Measurements from ENCODE around the gene KATNA1.

The KATNA1 gene

GRCh38 chr6:149600508-149600907 lies 48.0 kb downstream of the KATNA1 start:
- H3K4me2 ChIP-seq (ENCODE audit: low read length), result no peak overlapping the region
- no peak overlapping the region for H3K4me3 ChIP-seq (ENCODE audit: low read depth, low read length, poor library complexity, severe bottlenecking)
- H3K9ac ChIP-seq (ENCODE audit: low read length), result no peak overlapping the region
- H3K4me1 ChIP-seq (ENCODE audit: insufficient read depth, low read length, severe bottlenecking), result no peaks in the 10 kb centered on the region
- no peak for TF ChIP-seq EZH2 (IDR thresholded peaks at IDR 0.05; ENCODE audit: borderline replicate concordance, low read length)
- TF ChIP-seq, protein P1, sequence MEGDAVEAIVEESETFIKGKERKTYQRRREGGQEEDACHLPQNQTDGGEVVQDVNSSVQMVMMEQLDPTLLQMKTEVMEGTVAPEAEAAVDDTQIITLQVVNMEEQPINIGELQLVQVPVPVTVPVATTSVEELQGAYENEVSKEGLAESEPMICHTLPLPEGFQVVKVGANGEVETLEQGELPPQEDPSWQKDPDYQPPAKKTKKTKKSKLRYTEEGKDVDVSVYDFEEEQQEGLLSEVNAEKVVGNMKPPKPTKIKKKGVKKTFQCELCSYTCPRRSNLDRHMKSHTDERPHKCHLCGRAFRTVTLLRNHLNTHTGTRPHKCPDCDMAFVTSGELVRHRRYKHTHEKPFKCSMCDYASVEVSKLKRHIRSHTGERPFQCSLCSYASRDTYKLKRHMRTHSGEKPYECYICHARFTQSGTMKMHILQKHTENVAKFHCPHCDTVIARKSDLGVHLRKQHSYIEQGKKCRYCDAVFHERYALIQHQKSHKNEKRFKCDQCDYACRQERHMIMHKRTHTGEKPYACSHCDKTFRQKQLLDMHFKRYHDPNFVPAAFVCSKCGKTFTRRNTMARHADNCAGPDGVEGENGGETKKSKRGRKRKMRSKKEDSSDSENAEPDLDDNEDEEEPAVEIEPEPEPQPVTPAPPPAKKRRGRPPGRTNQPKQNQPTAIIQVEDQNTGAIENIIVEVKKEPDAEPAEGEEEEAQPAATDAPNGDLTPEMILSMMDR (IDR thresholded peaks at IDR 0.05; ENCODE audit: low read length), result no peak
- H3K27ac ChIP-seq (ENCODE audit: low read depth, low read length, poor library complexity, severe bottlenecking), result no peak overlapping the region
- H2AFZ ChIP-seq (ENCODE audit: low read length), result no peak overlapping the region
- no peaks in the 10 kb centered on the region for H3K9me2 ChIP-seq (ENCODE audit: low read depth, low read length)
- H3K27me3 ChIP-seq (ENCODE audit: insufficient read depth, low read length), result no peaks in the 10 kb centered on the region
- peaks cover 52% of the 10 kb centered on the region for H3K36me3 ChIP-seq (ENCODE audit: insufficient read depth, low read length)
- H3K9me3 ChIP-seq (ENCODE audit: low read length), result no peaks in the 10 kb centered on the region
- no peaks in the 10 kb centered on the region for H4K20me1 ChIP-seq (ENCODE audit: insufficient read depth, low read length)
- no peaks in the 10 kb centered on the region for H3K79me2 ChIP-seq (ENCODE audit: insufficient read depth, low read length)
- no peaks in the 10 kb centered on the region; the same call in 1 of the 2 replicates for H3F3A ChIP-seq (ENCODE audit: insufficient read depth, low read length)

DNA sequence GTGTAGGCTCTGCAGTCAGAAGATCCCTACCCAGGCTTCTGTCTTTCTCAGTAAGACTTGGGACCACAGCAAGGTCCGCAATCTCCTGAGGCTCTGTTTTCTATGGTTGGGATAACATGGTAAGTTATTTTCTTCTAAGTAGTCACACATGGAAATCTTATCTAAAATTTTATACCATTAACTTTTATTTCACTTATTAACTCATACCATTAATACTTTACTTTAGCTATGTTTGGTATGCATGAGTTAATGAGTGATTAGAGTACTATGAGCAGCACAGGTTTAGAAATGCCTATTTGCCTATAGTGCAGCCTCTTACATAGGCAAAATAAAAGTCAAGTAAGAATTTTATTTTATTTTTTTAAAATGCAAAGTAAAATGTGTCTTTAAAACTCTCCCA lies 55.1 kb downstream of the KATNA1 start:
- Histone ChIP-seq H3K9me2 (ENCODE audit: low read depth, low read length) (no peaks in the 10 kb centered on the region), H3K4me3 (ENCODE audit: low read depth, low read length, poor library complexity, severe bottlenecking) (no peak overlapping the region), H3K4me1 (ENCODE audit: insufficient read depth, low read length, severe bottlenecking) (no peaks in the 10 kb centered on the region), H3K36me3 (ENCODE audit: insufficient read depth, low read length) (peaks cover 82% of the 10 kb centered on the region), H3K79me2 (ENCODE audit: insufficient read depth, low read length) (no peaks in the 10 kb centered on the region), H3K27me3 (ENCODE audit: insufficient read depth, low read length) (no peaks in the 10 kb centered on the region), H2AFZ (ENCODE audit: low read length) (no peak overlapping the region), H4K20me1 (ENCODE audit: insufficient read depth, low read length) (no peaks in the 10 kb centered on the region), H3K9me3 (ENCODE audit: low read length) (no peaks in the 10 kb centered on the region), H3K9ac (ENCODE audit: low read length) (no peak overlapping the region), H3K4me2 (ENCODE audit: low read length) (no peak overlapping the region), H3K27ac (ENCODE audit: low read depth, low read length, poor library complexity, severe bottlenecking) (no peak overlapping the region), H3F3A (ENCODE audit: insufficient read depth, low read length) (peaks cover 4% of the 10 kb centered on the region; the same call in 1 of the 2 replicates)
- TF ChIP-seq, protein P1 (IDR thresholded peaks at IDR 0.05; ENCODE audit: low read length), result no peak
- no peak for TF ChIP-seq EZH2 (IDR thresholded peaks at IDR 0.05; ENCODE audit: borderline replicate concordance, low read length)

GRCh38 chr6:149592983-149593382 lies 55.5 kb downstream of the KATNA1 start:
- peaks cover 84% of the 10 kb centered on the region for H3K36me3 ChIP-seq (ENCODE audit: insufficient read depth, low read length)
- TF ChIP-seq, protein P1 (IDR thresholded peaks at IDR 0.05; ENCODE audit: low read length), result no peak
- TF ChIP-seq EZH2 (IDR thresholded peaks at IDR 0.05; ENCODE audit: borderline replicate concordance, low read length), result no peak
- H3F3A ChIP-seq (ENCODE audit: insufficient read depth, low read length), result peaks cover 4% of the 10 kb centered on the region; the same call in 1 of the 2 replicates

More at GRCh38 chr6:149592983-149593382, 55.5 kb downstream of the KATNA1 start:
- no peaks in the 10 kb centered on the region for H3K4me1 ChIP-seq (ENCODE audit: insufficient read depth, low read length, severe bottlenecking)
- no peak overlapping the region for H3K4me3 ChIP-seq (ENCODE audit: low read depth, low read length, poor library complexity, severe bottlenecking)
- no peaks in the 10 kb centered on the region for H4K20me1 ChIP-seq (ENCODE audit: insufficient read depth, low read length)
- no peak overlapping the region for H3K4me2 ChIP-seq (ENCODE audit: low read length)
- H3K27ac ChIP-seq (ENCODE audit: low read depth, low read length, poor library complexity, severe bottlenecking), result no peak overlapping the region
- no peaks in the 10 kb centered on the region for H3K9me3 ChIP-seq (ENCODE audit: low read length)
- no peak overlapping the region for H2AFZ ChIP-seq (ENCODE audit: low read length)
- H3K79me2 ChIP-seq (ENCODE audit: insufficient read depth, low read length), result no peaks in the 10 kb centered on the region
- no peak overlapping the region for H3K9ac ChIP-seq (ENCODE audit: low read length)
- H3K27me3 ChIP-seq (ENCODE audit: insufficient read depth, low read length), result no peaks in the 10 kb centered on the region
- no peaks in the 10 kb centered on the region for H3K9me2 ChIP-seq (ENCODE audit: low read depth, low read length)
